HG03064 (cell line): ENCODE results near the gene HPN.
"Not testable (repeated sequence)": the region's sequence is repeated elsewhere in the genome, so short reads cannot be mapped to it uniquely, and the experiment has no call there.

Source experiments
- ATAC-seq: cut with Tn5 transposase; IDR thresholded peaks from one replicate; pipeline ENCODE4 v1.9.1; 2021; ENCODE audit warnings: low read depth; ENCODE audit not compliant: unreplicated experiment

HPN gene

DNA sequence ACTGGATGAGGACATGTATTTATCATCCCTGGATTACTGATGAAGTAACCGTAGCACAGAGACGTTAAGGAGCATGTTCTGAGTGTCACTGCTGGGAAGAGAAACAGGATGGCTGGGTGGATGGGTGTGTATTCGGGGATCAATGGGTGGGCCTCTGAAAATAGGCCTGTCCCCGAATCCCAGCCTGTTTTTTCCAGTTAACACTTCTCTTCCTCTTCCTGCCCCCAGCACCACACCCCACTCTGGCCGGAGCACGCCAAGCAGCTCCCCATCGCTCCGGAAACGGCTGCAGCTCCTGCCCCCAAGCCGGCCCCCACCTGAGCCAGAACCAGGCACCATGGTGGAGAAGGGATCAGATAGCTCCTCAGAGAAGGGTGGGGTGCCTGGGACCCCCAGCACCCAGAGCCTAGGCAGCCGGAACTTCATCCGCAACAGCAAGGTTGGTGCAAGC lies 32.6 kb upstream of the HPN start:
- ATAC-seq: no peak

DNA sequence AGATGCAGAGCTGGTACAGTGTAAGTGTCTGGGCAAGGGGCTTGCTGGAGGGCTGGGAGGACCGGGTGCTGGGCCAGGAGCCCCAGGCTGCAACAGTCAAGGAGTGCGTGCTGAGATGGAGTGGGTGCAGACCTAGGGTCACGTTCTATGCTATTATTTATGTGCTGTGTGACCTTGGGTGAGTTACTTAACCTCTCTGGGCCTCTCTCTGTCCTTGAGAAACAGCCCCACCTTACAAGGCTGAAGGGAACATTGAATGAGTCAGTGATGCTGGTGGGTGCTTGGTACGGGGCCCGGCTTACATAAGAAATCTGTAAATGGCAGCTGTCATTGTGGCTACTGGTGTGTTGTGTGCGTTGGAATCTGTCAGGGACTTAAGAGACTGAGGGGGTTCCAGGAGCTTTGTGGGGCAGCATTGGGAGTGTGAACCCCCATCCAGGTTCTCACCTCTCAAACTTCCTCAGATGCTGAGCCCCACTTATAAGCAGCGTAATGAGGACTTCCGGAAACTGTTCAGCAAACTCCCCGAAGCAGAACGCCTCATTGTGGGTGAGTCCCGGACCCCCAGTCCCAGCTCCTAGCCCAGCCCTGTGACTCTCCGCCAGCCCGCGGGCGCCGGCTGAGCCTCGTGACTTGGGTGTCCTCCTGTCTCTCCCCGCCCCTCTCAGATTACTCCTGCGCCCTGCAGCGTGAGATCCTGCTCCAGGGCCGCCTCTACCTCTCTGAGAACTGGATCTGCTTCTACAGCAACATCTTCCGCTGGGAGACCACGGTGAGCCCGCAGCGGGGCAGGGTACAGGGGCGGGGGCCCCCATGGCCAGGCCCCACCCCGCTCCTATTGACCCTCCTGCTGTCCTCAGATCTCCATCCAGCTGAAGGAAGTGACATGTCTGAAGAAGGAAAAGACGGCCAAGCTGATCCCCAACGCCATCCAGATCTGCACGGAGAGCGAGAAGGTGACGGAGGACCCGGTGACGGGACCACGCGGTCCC lies 31.8 kb upstream of the HPN start:
- ATAC-seq: no peak

DNA sequence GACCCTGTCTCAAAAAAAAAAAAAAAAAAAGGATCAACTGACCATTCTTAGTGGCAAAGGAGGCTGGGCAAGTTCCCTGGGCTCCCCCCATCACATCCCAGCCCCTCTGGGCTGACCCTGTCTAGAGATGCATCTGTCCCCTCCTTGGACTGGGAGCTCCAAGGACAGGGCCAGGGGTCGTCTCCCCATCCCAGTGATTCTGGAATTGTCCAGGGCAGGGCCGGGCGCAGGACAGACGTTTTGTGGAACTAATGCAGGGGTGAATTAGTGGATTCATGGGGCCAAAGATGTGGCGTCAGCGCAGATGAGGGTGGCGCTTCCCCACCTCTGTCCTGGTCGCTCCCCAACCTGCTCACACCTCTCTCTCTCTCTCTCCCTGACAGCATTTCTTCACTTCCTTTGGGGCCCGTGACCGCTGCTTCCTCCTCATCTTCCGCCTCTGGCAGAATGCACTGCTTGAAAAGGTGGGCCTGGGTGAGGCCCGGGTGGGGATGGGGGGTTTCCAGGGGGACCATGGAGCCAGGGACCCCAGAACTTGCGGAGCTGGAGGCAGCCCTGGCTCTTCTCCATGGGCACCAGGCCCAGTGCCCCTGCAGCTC lies 30.3 kb upstream of the HPN start:
- no peak for ATAC-seq

DNA sequence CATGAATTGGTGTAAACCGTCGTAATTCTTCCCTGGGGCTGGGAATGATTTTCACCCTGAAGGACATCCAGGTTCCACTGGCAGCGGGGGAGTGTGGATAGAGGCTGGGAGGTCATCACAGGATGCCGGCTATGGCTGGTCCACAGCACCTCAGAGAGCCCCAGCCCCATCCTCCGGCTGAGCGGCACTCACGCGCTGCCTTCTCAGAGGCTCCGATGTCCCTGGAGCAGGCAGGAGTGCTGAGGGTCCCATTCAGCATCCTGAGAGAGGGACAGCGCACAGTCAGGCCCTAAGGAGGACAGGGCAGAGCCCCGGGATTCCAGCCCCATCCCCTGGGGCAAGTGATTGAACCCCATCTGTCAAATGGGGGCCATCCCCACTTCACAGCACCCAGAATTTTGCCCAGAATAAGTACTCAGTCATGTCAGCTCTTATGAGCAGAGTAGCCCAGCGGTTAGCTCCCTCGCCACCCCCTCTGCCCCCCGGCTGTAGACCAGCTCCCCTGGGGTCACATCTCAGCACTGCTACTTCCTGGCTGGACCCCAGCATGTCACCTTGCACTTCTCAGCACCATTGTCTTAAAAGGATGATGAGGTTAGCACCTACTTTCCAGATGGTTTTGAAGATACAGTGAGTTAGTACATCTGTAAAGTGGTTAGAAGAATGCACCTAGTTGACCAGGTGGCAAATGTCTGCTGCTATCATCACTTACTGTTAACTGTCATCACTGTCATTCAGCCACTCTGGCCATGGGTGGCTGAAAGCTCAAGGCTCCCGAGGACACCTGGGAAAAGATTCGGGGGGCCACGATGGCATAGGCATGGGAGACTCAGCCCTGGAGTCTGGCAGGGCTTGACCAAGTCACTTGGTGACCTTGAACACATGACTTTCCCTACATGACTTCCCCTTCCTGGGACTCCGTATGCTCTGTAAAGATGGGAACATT lies 29.5 kb upstream of the HPN start:
- ATAC-seq: no peak

DNA sequence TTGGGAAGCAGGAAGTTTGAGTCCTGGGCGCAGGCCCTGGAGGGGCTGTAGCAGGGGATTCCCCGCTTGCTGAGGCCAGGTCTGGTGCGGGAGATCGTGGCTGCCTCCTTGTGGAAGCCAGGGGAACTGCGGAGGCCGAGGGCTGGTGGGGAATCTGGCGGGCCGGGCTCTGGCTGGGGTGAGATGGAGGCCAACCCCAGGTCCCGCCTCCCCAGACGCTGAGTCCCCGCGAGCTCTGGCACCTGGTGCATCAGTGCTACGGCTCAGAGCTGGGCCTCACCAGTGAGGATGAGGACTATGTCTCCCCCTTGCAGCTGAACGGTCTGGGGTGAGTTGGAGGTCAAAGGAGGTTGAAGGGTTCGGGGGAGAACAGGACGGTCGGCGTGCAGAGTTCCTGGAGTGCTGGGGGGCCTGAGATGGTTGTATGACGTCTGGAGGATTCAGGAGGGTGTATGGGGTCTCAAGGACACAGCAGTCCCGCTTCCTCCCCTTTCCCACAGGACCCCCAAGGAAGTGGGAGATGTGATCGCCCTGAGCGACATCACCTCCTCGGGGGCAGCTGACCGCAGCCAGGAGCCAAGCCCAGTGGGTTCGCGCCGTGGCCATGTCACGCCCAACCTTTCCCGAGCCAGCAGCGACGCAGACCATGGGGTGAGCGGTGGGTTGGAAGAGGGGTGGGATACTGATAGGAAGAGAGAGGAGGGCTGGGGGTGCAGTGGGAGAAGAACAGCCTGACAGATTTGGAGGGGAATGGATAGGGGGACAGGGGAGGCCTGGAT lies 28.3 kb upstream of the HPN start:
- no peak for ATAC-seq

DNA sequence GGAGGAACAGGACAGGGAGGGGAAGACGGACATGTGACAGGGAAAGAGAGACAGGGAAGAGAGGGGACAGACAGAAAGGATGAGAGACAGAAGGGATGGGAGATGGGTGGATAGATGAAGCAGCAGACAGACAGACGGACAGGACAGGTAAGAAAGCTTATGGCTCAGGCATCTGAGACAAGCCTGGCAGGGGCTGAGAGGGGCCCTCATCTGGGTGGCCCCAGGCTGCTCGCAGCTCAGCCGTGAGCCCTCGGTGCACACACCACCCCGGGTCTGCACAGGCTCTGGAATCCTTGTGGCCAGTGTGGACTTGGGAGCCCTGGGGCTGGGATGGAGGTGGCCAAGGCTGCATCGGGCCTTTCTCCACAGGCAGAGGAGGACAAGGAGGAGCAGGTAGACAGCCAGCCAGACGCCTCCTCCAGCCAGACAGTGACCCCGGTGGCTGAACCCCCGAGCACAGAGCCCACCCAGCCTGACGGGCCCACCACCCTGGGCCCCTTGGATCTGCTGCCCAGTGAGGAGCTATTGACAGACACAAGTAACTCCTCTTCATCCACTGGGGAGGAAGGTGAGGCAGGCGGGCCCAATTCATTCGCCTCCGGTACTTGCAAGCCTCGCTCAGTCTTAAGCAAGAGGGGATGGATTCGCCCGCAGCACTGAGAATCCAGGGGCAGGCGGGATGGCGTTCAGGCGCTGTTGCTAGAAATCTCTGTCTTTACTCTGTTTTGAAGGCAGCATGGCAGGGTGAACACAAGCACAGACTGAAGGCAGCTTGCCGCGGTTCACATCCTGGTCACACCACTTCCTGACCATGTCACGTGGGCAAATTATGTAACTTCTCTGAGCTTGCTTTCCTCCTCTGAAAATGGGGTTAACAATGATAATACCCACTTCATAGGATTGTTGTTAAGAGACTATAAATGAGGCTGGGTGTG lies 27.4 kb upstream of the HPN start:
- ATAC-seq: no peak

DNA sequence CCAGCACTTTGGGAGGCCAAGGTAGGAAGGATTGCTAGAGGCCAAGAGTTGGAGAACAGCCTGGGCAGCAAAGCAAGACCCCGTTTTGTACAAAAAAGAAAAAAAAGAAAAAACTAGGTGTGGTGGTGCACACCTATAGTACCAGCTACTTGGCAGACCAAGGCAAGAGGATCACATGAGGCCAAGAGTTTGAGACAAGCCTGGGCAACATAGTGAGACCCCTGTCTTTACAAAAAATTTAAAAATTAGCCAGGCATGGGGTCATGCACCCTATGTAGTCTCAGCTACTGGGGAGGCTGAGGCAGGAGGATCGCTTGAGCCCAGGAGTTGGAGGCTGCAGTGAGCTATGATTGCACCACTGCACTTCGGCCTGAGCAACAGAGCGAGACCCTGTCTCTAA lies 26.7 kb upstream of the HPN start:
- ATAC-seq: not testable (repeated sequence)

DNA sequence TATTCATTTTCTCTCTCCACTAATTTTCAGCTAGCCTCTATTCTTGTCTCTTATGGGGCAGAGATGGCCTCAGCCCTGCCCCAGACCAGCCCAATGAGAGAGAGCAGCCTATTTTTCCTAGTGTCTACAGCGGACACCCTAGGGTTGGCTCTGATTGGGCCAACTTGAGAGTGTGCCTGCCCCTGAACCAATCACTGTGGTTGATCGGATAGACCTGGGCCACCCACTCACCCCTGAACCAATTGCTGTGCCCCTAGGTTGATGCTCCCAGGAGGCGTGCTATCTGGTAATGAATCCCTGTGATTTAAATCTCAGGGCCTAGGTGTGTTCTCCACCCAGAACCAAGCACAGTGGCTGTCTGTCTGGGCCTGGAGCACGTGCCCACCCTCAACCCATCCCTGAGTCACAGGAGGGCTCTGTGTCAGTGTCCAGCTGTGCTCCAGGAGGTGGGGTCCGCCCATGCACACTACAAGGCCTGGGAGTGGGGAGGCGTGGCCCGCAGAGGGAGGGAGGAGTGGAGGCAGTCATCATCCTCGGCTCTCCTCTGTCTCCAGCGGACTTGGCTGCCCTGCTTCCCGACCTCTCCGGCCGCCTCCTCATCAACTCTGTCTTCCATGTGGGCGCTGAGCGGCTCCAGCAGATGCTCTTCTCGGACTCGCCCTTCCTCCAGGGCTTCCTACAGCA lies 26.1 kb upstream of the HPN start:
- ATAC-seq: no peak

DNA sequence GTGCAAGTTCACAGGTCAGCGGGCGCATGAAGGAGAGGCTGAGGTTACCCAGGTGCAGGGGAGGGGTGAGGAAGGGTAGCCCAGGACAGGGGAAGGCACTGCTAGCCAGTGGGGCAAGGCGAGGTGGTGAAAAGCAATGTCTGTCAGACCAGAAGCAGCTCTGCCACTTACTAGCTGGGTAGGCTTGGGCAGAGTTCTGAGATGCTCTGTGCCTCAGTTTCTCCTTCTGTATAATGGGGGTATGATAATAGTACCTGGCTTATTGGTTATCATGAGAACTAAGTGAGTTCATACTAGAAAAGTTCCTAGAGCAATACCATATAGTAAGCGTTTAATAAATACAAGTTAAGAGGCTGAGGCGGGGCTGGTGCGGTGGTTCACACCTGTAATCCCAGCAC lies 25.6 kb upstream of the HPN start:
- ATAC-seq: no peak

DNA sequence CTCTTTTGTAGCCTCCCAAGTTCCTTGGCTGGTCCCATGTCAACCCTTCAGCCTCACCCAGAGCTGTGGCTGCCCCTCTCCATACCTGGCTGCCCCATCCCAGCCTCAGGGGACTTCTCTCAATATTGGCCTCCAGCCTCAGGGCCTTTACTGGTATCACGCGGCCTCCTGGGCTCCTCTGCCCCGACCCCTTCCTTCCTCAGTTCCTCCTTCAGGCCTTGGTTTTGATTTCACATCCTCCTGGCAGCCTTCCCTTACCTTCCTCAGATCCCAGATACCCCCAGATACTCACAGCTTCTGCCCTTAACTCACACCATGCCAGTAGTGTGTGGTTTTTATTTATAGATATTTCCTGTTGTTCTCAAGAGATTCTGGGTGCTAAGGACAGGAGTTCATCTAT lies 24.0 kb upstream of the HPN start:
- no peak for ATAC-seq

DNA sequence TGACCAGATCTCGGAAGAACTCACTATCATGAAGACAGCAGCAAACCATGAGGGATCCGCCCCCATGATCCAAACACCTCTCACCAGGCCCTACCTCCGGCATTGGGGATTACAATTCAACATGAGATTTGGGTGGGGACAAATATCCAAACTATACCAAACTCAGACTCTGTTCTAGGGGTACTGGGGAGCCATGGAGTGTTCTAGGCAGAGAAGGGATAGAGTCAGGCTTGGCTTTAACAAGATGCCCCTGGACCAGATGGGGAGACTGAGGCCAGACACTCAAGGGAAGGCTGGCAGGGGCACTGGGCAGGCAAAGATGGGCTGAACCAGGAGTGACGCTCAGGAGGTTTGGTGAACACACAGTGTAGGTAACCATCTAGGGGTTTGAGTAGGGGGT lies 23.1 kb upstream of the HPN start:
- no peak for ATAC-seq

DNA sequence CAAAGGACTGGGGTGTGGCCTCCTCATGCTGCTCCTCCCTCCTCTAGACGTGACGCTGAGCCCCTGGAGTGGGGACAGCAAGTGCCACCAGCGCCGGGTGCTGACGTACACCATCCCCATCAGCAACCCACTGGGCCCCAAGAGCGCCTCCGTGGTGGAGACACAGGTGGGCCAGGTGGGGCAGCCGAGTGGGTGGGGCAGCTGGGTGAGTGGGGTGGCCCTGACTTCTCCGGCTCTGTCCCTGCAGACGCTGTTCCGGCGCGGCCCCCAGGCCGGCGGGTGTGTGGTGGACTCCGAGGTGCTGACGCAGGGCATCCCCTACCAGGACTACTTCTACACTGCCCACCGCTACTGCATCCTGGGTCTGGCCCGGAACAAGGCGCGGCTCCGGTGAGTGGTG lies 22.4 kb upstream of the HPN start:
- ATAC-seq: no peak

DNA sequence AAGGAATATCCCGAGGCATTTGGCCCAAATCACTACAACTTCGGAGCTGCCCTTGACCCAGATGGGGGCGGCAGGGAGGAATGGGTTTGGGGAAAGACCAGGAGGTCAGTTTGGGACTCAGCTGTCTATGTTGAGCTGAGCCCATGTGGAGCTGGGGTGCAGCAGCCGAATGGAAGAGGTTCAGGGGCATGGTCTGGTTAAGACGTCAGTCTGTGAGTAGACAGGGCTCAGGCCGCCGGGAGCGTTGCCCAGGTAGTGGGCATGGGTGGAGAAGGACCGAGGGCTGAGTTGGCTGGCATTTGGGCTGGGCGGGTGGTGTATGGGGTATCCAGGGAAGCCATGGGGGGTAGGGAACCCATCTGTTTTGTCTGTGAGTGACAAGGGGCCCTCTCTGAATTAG lies 20.5 kb upstream of the HPN start:
- ATAC-seq: no peak

DNA sequence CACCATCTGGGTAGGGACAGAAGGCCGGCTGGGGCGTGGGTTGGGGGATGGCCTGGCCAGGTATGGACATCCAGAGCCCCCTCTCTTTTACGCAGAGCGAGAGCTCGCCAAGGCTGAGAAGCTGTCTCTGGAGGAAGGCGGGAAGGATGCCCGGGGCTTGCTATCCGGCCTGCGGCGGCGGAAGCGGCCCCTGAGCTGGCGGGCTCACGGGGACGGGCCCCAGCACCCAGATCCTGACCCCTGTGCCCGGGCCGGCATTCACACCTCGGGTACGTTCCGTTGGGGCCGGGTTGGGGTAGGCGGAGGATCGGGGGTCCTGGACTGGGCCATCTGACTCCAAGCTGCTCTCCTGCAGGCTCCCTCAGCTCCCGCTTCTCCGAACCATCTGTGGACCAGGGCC lies 19.9 kb upstream of the HPN start:
- no peak for ATAC-seq

DNA sequence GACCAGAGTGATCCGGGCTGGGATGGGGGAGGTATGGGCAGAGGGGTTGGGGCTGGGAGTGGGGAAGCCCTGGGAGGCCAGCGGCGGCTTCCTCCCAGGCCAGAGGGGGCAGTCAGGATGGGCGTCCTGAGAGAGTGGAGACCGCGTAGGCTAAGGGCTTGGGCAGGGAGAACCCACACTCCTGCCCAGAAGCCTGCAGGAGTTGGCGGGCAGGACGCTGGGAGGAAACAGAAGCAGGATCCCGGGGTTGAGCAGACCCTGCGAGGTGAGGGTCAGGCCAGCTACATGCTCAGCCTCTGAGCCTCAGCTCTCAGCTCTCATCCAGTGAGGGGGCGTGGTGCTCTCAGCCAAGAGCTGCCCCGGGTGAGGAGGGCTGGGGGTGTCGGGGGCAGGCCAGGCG lies 19.1 kb upstream of the HPN start:
- ATAC-seq: no peak

DNA sequence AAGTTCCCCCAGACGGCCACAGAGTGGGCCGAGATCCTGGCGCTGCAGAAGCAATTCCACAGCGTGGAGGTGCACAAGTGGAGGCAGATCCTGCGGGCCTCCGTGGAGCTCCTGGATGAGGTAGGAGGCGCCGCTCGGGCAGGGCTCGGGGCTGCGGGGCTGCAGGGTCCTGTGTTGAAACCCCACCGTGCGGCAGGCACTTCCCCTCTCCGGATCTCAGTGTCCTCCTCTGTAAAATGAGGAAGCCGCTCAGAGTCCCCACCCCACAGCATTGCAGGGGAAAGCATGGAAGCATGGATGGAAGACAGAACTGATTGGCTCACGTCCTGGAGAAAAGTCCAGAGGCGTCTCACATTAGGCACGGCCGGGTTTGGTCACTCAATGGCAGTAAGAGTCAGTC lies 18.1 kb upstream of the HPN start:
- ATAC-seq: no peak

DNA sequence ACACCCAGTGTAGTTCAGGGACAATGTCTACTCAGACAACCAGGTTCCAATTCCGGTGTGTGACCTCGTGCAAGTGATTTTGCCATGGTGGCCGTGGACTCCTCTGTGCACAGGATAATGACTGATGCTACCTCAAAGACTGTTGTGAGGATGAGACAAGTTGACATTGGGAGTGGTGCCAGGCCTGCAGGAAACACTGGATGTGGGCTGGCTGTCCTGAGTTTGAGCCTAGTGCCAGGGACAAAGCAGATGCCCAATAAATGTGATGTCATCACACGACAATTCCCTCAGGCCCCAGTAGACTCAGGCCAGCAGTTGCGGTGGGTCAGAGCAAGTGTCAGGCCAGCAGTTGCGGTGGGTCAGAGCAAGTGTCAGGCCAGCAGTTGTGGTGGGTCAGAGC lies 17.4 kb upstream of the HPN start:
- ATAC-seq: no peak

DNA sequence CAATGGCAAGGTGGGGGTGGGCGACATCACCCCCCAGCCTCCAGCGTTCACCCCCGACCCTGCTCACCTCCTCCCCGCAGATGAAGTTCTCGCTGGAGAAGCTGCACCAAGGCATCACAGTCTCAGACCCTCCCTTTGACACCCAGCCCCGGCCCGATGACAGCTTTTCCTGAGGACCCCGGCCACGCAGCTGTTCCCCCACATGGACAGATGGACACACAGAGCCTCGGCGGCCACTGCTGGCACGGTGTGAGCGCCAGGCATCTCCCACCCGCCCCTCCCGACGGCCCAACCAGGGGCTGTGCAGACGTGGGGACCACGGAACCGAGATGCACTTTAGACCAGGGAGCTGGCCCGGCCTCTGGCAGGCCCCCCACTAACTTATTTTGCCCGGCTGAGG lies 15.6 kb upstream of the HPN start:
- no peak for ATAC-seq

DNA sequence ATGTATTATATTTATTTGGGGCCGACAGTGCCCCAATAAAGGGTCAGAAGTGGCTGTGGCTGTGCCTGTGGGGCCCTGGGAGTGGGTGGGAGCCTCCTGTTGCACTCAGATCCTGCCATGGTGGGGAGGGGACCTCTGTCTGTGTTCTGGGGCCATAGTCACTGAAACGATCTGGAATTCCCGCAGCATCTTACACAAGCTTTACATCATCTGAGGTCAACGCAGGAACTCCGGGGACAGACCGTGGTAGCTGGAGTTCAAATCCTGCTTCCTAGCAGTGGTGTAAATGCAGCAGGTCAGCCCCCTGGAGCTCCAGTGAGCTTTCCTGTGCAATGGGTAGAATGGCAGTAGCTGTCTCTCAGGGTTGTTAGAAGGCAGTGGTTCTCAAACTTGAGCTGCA lies 15.1 kb upstream of the HPN start:
- no peak for ATAC-seq
